HG03457 (cell line): Measurements from ENCODE around the gene MYO1B.
A peak's percentile ranks its signal among the peaks of the same experiment; 100 is the strongest.

Source experiments
- ATAC-seq: cut with Tn5 transposase; IDR thresholded peaks from one replicate; pipeline ENCODE4 v1.9.1; 2021; ENCODE audit warnings: moderate number of reproducible peaks; ENCODE audit not compliant: unreplicated experiment

Gene MYO1B

GRCh38 chr2:191319186-191319585 is 74.0 kb downstream of the MYO1B start:
- ATAC-seq, result no peak

DNA sequence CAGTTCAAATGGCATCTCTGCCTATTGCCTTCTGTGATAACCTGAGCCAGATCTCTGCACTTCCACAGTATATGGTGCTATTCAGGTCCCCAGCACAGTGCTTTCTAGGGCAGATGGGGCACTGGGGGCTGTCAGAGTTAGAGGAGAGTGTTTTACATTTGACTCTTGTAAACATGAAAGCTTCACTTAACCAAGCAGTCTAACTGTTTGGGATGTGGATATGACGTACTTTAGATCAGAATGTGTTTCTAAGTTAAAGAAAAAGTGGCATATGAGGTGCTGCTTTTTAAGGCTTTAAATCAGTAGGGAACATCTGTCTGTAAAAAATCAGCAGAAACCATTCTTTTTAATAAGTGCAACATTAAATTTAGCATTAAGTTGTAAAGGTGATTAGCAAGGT is 75.7 kb downstream of the MYO1B start:
- ATAC-seq, result no peak

GRCh38 chr2:191321861-191322662 is 76.9 kb downstream of the MYO1B start:
- peak; percentile 84 for ATAC-seq

DNA sequence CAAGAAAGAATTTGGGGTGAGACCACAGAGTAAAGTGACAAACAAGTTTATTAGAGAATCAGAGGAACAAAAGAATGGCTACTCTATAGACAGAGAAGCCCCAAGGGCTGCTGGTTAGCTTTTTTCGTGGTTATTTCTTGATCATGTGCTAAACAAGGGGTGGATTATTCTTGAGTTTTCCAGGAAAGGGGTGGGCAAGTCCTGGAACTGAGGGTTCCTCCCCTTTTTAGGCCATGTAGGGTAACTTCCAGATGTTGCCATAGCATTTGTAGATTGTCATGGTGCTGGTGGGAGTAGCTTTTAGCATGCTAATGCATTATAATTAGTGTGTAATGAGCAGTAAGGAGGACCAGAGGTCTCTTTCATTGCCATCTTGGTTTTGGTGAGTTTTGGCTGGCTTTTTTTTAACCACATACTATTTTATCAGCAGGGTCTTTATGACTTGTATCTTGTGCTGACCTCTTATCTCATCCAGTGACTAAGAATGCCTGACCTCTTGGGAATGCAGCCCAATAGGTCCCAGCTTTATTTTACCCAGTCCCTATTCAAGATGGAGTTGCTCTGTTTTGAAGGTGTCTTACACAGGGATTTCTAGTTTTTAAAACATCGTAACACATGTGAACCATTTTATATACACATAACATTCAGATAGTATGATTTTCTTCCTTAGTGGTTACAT is 77.8 kb downstream of the MYO1B start:
- ATAC-seq, result no peak

- no peak for ATAC-seq
Observed at GRCh38 chr2:191325651-191326365, 80.6 kb downstream of the MYO1B start.

DNA sequence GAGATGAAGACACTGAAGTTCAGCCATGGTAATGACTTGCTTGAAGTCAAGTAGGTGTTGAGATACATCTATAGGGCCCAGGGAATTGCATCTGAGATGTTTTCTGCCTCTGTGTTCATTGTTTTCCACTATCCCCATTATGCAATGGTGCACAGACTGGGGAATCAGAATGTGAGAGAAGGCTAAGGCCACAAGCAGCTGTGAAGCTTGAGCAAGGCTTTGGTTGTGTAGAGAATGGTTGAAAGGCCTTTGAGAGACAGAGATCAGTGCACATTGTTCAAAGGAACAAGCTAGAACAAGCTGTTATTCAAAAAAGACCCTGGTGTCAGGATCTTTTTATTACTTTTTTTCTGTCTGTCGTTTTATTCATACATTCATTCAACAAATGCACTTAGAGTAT is 82.3 kb downstream of the MYO1B start:
- no peak for ATAC-seq

DNA sequence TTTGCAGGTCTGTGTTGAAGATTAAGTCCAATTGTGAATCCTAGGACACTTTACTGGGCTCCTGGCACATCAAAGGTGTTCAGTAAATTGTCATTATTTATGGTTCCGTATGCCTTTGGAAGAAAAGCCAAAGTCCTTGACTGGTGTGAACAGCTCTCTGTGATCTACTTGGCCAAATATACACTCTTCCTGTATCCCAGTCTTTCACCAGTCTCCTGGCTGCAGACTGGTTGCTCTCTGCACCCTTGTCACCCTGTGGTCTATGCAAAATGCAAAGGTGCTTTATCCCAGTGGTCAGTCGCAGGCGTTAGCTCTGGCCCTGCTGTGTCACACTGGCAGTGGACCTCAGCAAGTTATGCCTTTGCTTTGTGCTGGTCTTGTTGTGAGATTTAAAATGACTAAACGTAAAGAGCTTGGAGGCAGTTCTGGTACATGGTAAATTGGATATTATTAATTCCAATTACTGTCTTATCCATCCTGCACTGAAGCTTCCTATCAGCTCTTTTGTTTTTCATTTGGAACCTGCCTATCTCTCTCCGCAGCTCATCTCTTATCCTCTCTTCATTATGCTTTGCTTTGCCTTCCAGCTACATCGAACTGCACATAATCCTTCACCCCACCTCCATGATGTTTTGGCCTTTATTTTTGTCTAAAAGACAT is 83.1 kb downstream of the MYO1B start:
- no peak for ATAC-seq

- no peak for ATAC-seq
Observed at GRCh38 chr2:191329841-191330240, 84.6 kb downstream of the MYO1B start.

DNA sequence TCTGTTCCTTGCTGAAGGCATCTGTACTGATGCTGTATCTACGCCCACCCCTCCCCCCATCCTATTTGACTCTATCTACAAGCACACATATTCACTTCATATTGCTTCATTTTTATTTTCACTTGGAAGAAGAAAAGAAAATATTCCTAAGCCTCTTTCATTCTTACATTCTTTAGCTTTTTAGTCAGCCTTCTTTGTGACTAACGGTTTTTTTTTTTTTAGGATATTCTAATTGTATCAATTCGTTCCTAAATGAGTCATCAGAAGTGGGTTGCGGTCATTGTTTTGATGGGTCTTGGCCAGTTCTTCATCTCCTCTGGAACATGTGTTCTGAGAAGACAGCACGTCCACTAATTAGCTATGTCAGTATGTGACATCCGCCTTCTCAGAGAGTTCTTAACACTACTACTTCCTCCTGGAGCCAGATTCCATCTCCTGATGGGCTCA is 88.7 kb downstream of the MYO1B start:
- no peak for ATAC-seq

GRCh38 chr2:191335875-191336464 is 90.8 kb downstream of the MYO1B start:
- no peak for ATAC-seq

- no peak for ATAC-seq
Observed at GRCh38 chr2:191341436-191341835, 96.2 kb downstream of the MYO1B start.

GRCh38 chr2:191343796-191344338 is 98.7 kb downstream of the MYO1B start:
- no peak for ATAC-seq

DNA sequence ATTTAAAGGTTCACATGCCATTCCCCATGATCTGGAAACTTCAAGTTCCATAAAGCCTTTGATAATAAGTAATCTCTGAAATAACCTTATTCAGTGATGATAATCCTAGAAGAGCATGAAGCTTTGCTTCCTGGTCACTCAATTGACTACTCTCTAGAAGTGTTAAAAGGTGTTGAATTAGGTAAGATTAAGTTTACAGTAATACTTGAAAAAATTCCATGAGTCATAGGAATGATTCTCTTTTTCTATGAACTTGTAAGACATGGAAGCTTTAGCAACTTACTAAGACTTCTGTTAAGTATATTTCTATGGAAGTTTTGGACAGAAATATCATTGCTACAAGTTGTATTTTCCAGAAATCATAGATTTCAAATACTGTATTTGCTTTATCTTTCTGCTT is 100.6 kb downstream of the MYO1B start:
- ATAC-seq, result no peak

DNA sequence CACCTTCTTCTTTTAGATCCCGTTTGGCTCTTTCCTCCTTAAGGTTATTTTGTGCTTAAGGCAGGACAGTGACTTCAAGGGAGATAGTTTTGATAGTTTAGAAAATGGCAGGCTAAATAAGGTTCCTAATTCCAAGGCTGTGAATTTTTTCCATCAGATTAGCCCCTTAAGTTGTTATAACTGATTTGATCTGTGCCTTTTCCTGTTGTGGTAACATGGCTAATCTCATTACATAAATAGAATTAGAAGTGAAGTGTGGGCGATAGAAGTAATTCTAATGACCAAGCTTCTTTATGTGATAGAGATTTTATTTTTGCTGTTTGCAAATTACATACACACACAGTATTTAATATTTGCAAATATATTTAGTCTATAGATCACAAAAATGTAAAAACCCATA is 102.0 kb downstream of the MYO1B start:
- ATAC-seq, result no peak

GRCh38 chr2:191347881-191348280 is 102.7 kb downstream of the MYO1B start:
- ATAC-seq, result no peak

GRCh38 chr2:191349990-191350389 is 104.8 kb downstream of the MYO1B start:
- ATAC-seq, result no peak

- ATAC-seq, result no peak
Observed at GRCh38 chr2:191350826-191351225, 105.6 kb downstream of the MYO1B start.

GRCh38 chr2:191351298-191351697 is 106.1 kb downstream of the MYO1B start:
- no peak for ATAC-seq

GRCh38 chr2:191351921-191352320 is 106.7 kb downstream of the MYO1B start:
- no peak for ATAC-seq

DNA sequence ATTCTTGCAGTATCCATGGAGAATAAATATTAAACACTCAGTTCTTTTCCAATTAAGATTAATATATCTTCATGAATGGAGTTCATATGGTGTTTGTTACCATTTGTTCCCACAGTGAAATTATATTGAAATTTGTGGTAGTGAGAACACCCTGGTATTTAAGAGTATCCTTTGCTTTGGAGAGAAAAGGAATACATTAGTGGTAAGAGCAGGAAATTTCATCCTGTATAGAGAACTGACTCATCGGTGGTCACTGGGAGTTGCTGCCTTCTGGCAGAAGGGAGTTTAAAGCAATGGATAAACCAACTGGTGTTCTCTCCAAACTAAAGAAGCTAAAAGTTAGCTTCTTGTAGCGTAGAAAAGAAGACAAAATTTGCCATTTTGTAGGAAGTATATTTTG is 107.3 kb downstream of the MYO1B start:
- ATAC-seq, result no peak
